HEK293T (cell line): ENCODE results near the gene PHAX.

Experiments
- BHLHE40 ChIP-seq: fragments of 450-650 bp; IDR thresholded peaks from 2 replicates; pipeline ENCODE4 v1.6.1; 2016; ENCODE audit warnings: mild to moderate bottlenecking, moderate library complexity, borderline replicate concordance
- FOXA1 ChIP-seq: fragments of 450-650 bp; IDR thresholded peaks from 2 replicates; pipeline ENCODE4 v1.6.1; 2016; ENCODE audit warnings: mild to moderate bottlenecking
- FOXM1 ChIP-seq: fragments of 450-650 bp; IDR thresholded peaks from 2 replicates; pipeline ENCODE4 v1.6.1; 2017; ENCODE audit warnings: mild to moderate bottlenecking, borderline replicate concordance
- HDGF ChIP-seq: fragments of 450-650 bp; IDR thresholded peaks from 2 replicates; pipeline ENCODE4 v1.6.1; 2017; ENCODE audit warnings: antibody characterized with exemption, borderline replicate concordance
- LEF1 ChIP-seq: fragments of 450-650 bp; IDR thresholded peaks from 2 replicates; pipeline ENCODE4 v1.6.1; 2017; ENCODE audit warnings: mild to moderate bottlenecking, borderline replicate concordance
- NFRKB ChIP-seq: fragments of 450-650 bp; IDR thresholded peaks from 2 replicates; pipeline ENCODE4 v1.6.1; 2016; ENCODE audit warnings: mild to moderate bottlenecking, moderate library complexity
- PKNOX1 ChIP-seq: fragments of 450-650 bp; IDR thresholded peaks from 2 replicates; pipeline ENCODE4 v1.6.1; 2016
- TARDBP ChIP-seq: fragments of 450-650 bp; IDR thresholded peaks from 2 replicates; pipeline ENCODE4 v1.6.1; 2016

GRCh38 chr5:126599499-126599898 is 1.2 kb upstream of the PHAX start:
- no peak for TF ChIP-seq LEF1
- TF ChIP-seq BHLHE40 = no peak
- TF ChIP-seq NFRKB = no peak
- TF ChIP-seq FOXA1 = no peak
- no peak for TF ChIP-seq HDGF
- TF ChIP-seq TARDBP = no peak
- no peak for TF ChIP-seq PKNOX1
- TF ChIP-seq FOXM1 = no peak
